Measurements from ENCODE around the gene MSGN1.

- TF ChIP-seq CTCF (IDR thresholded peaks at IDR 0.05) (no peak), POLR2A (IDR thresholded peaks at IDR 0.05) (no peak)
These were observed 17.9 kb upstream of the MSGN1 start for GRCh38 chr2:17798338-17798737.

Measured in Peyer's patch (tissue), 4 donors.